Esophagus squamous epithelium (tissue), 5 donors: ENCODE results near the gene UBAC2. TPM values are rescaled to one million over a fixed set of nuclear protein-coding genes. Genes with fewer than 3 reads are reported as not detected.
A peak's percentile ranks its signal among the peaks of the same experiment; 100 is the strongest.

Experiments
- DNase-seq: peaks from one replicate; lab custom pipeline; 2025; lab: John Stamatoyannopoulos, UW
- H3K27ac ChIP-seq, 4 donors: fragments of 200-600 bp; sonication (generic); one replicate each; pipeline ENCODE4 v1.5.1; 2016 to 2019; ENCODE audit warnings: mild to moderate bottlenecking in 1 of 4
- H3K27me3 ChIP-seq, 4 donors: fragments of 200-600 bp; sonication (generic); 1 replicate in 3 of 4; 2 replicates in 1 of 4; pipeline versions ENCODE4 v1.5.1 to v1.6.0; 2017 to 2021; ENCODE audit warnings: antibody characterized with exemption in 1 of 4
- H3K36me3 ChIP-seq, 3 donors: fragments of 200-600 bp; sonication (generic); one replicate each; pipeline ENCODE4 v1.5.1; 2016 to 2019
- H3K4me1 ChIP-seq, 3 donors: fragments of 200-600 bp; sonication (generic); one replicate each; pipeline ENCODE4 v1.5.1; 2017 to 2019
- H3K4me3 ChIP-seq, 4 donors: fragments of 200-600 bp; sonication (generic); 1 replicate in 3 of 4; 2 replicates in 1 of 4; pipeline ENCODE4 v1.5.1; 2016 to 2019; ENCODE audit warnings: mild to moderate bottlenecking in 2 of 4, moderate library complexity in 1 of 4
- H3K9me3 ChIP-seq, 3 donors: fragments of 200-600 bp; sonication (generic); one replicate each; pipeline ENCODE4 v1.5.1; 2016 to 2019
- CTCF ChIP-seq, 6 experiments: fragments of 450-650 bp in 4 of 6; fragments of 200-600 bp in 2 of 6; sonication (generic) in 2 of 6; IDR thresholded peaks; one replicate each; pipeline ENCODE4 v1.5.1; 2016 to 2019; ENCODE audit warnings: antibody characterized with exemption in 6 of 6, mild to moderate bottlenecking in 4 of 6, moderate library complexity in 4 of 6
- POLR2A ChIP-seq, 4 donors: fragments of 450-650 bp; IDR thresholded peaks; one replicate each; pipeline ENCODE4 v1.6.1; 2017; ENCODE audit warnings: antibody characterized with exemption in 4 of 4, mild to moderate bottlenecking in 4 of 4, moderate library complexity in 3 of 4
- WGBS, 2 donors: methylation state at CpG; one replicate each; pipeline ENCODE4 v1.1.5; 2018; 5-methylcytosine and 5-hydroxymethylcytosine counted together
- intact Hi-C: fragments of 100-400 bp; cut with DNase I; formaldehyde crosslinking; loops from one replicate; pipeline ENCODE4 v1.15.0; 2022
- total RNA-seq, 4 donors: library from RNA; depleted of rRNA; stranded (reverse); fragments of >200 nt; gene quantifications; one replicate each; pipeline ENCODE4 v1.1.0, GENCODE V29; 2016
- donor health status: DM: yes; HTN: yes; CAD: no.

Gene UBAC2
- total RNA-seq, 4 donors from 2014 or later, result 60.8 to 84.6 (median 75.0) TPM

GRCh38 chr13:99294958-99295357, 94.3 kb downstream of the UBAC2 start:
- no peak for TF ChIP-seq POLR2A (IDR thresholded peaks at IDR 0.05)
- TF ChIP-seq CTCF (IDR thresholded peaks at IDR 0.05), result no peak
- H3K36me3 ChIP-seq, result peaks cover 0 to 8% (median 0%) of the 10 kb centered on the region in 3 donors
- no peak overlapping the region for H3K4me3 ChIP-seq
- DNase-seq, result no peak
- H3K27me3 ChIP-seq, result no peaks in the 10 kb centered on the region
- WGBS, 2 donors, result 76 to 77% methylated on average over 7 of the region's 7 CpGs
- H3K27ac ChIP-seq, result no peak overlapping the region
- peaks cover 0 to 39% (median 0%) of the 10 kb centered on the region in 3 donors for H3K4me1 ChIP-seq
- intact Hi-C loops, result no loop called here
- no peaks in the 10 kb centered on the region for H3K9me3 ChIP-seq

- Histone ChIP-seq H3K4me3 (no peak overlapping the region), H3K9me3 (no peaks in the 10 kb centered on the region), H3K4me1 (peaks cover 0 to 32% (median 0%) of the 10 kb centered on the region in 3 donors), H3K27ac (peak overlapping the region in 1 of 4 donors; percentile 7), H3K36me3 (peaks cover 0 to 8% (median 0%) of the 10 kb centered on the region in 3 donors), H3K27me3 (no peaks in the 10 kb centered on the region)
- intact Hi-C loops, result no loop called here
- no peak for DNase-seq
- TF ChIP-seq POLR2A (IDR thresholded peaks at IDR 0.05) (no peak), CTCF (IDR thresholded peaks at IDR 0.05) (no peak)
- 87% methylated on average over 12 of the region's 12 CpGs for WGBS, 2 donors
Observed at GRCh38 chr13:99295488-99296252, 95.0 kb downstream of the UBAC2 start.

- peak overlapping the region in 1 of 4 donors; percentile 18 for H3K27ac ChIP-seq
- no peaks in the 10 kb centered on the region for H3K9me3 ChIP-seq
- H3K36me3 ChIP-seq, result peaks cover 0 to 8% (median 0%) of the 10 kb centered on the region in 3 donors
- intact Hi-C loops, result no loop called here
- no peak for DNase-seq
- no peak for TF ChIP-seq POLR2A (IDR thresholded peaks at IDR 0.05)
- TF ChIP-seq CTCF (IDR thresholded peaks at IDR 0.05), result no peak
- no peaks in the 10 kb centered on the region for H3K27me3 ChIP-seq
- peaks cover 0 to 25% (median 0%) of the 10 kb centered on the region in 3 donors for H3K4me1 ChIP-seq
- 56 to 78% methylated on average over 4 of the region's 4 CpGs for WGBS, 2 donors
- no peak overlapping the region for H3K4me3 ChIP-seq
Observed at GRCh38 chr13:99296398-99296797, 95.7 kb downstream of the UBAC2 start.

GRCh38 chr13:99297331-99297730, 96.7 kb downstream of the UBAC2 start:
- peak overlapping the region in 1 of 4 donors; percentile 35 for H3K27ac ChIP-seq
- H3K4me3 ChIP-seq, result no peak overlapping the region
- TF ChIP-seq CTCF (IDR thresholded peaks at IDR 0.05) (no peak), POLR2A (IDR thresholded peaks at IDR 0.05) (no peak)
- DNase-seq, result no peak
- peaks cover 0 to 8% (median 0%) of the 10 kb centered on the region in 3 donors for H3K36me3 ChIP-seq
- no peaks in the 10 kb centered on the region for H3K9me3 ChIP-seq
- H3K27me3 ChIP-seq, result no peaks in the 10 kb centered on the region
- H3K4me1 ChIP-seq, result peaks cover 0 to 21% (median 0%) of the 10 kb centered on the region in 3 donors
- intact Hi-C loops, result no loop called here

GRCh38 chr13:99298056-99298455, 97.4 kb downstream of the UBAC2 start:
- Histone ChIP-seq H3K27ac (no peak overlapping the region), H3K36me3 (peaks cover 0 to 8% (median 0%) of the 10 kb centered on the region in 3 donors), H3K4me1 (peaks cover 0 to 16% (median 0%) of the 10 kb centered on the region in 3 donors), H3K4me3 (no peak overlapping the region), H3K27me3 (no peaks in the 10 kb centered on the region), H3K9me3 (no peaks in the 10 kb centered on the region)
- intact Hi-C loops, result no loop called here
- DNase-seq, result no peak
- 67 to 80% methylated on average over 2 of the region's 2 CpGs for WGBS, 2 donors
- TF ChIP-seq CTCF (IDR thresholded peaks at IDR 0.05), result no peak
- TF ChIP-seq POLR2A (IDR thresholded peaks at IDR 0.05), result no peak
